ENCODE data around the gene HOXB1.

DNA sequence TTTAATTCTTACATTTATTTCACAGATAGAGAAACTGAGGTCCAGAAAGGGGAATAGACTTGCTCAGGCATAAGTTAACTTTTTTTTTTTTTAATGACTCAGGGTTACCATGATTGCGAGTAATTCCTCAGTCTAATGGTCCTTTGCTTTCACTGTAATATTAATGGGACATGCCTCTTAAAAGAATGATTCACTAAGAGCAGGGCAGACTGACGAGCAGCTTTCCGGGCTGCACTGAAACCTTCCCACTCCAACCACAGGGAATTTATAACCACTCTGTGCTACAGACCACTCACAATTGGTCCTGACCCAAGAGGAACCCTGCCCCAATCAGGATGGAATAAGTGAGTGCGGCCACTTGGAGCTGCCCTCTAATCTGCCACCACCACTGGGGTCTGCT lies 8.4 kb upstream of the HOXB1 start:
- TF ChIP-seq TCF7L2 (IDR thresholded peaks at IDR 0.05; ENCODE audit: low read depth, low read length), result no peak
- no peak for TF ChIP-seq CTCF (IDR thresholded peaks at IDR 0.05)
- no peak for TF ChIP-seq REST (IDR thresholded peaks at IDR 0.05; ENCODE audit: insufficient read depth in 1 of 2, low read depth in 2 of 2, low read length in 1 of 2)
